GM23338 (cell line): ENCODE measurements around the gene ARL13A. TPM values are rescaled to one million over a fixed set of nuclear protein-coding genes. Genes with fewer than 3 reads are reported as not detected.

Source experiments
- ATAC-seq: fragments of 200-7000 bp; cut with Tn5 transposase; 3 replicates; pipeline ENCODE4 v1.9.1; 2020
- DNase-seq: peaks from one replicate; pipeline ENCODE4 v3.0.0-alpha.2; 2015; ENCODE audit warnings: low spot score
- H2AFZ ChIP-seq: fragments of 200-600 bp; sonication (generic); 2 replicates; pipeline ENCODE4 v1.8.0; 2016; ENCODE audit warnings: antibody characterized with exemption, mild to moderate bottlenecking, moderate library complexity
- H3F3A ChIP-seq: fragments of 200-600 bp; sonication (generic); replicated peaks from 2 replicates; pipeline ENCODE4 v1.8.0; 2017; ENCODE audit warnings: antibody characterized with exemption, mixed run types, low read depth
- H3K27ac ChIP-seq: fragments of 200-600 bp; sonication (generic); 2 replicates; pipeline ENCODE4 v1.6.1; 2016; ENCODE audit warnings: low read depth
- H3K27me3 ChIP-seq: fragments of 200-600 bp; sonication (generic); 2 replicates; pipeline ENCODE4 v1.8.0; 2016; ENCODE audit warnings: mild to moderate bottlenecking, mixed run types, moderate library complexity; ENCODE audit not compliant: insufficient read depth
- H3K36me3 ChIP-seq: fragments of 200-600 bp; sonication (generic); 2 replicates; pipeline ENCODE4 v1.8.0; 2016; ENCODE audit warnings: mild to moderate bottlenecking; ENCODE audit not compliant: insufficient read depth
- H3K4me1 ChIP-seq: fragments of 200-600 bp; sonication (generic); 2 replicates; pipeline ENCODE4 v1.8.0; 2016; ENCODE audit warnings: mild to moderate bottlenecking, moderate library complexity; ENCODE audit not compliant: insufficient read depth
- H3K4me2 ChIP-seq: fragments of 200-600 bp; sonication (generic); 2 replicates; pipeline ENCODE4 v1.7.1; 2017; ENCODE audit warnings: mixed run types
- H3K4me3 ChIP-seq: fragments of 200-600 bp; sonication (generic); 2 replicates; pipeline ENCODE4 v1.6.1; 2016; ENCODE audit warnings: mixed run types
- H3K79me2 ChIP-seq: fragments of 200-600 bp; sonication (generic); replicated peaks from 2 replicates; pipeline ENCODE4 v1.8.0; 2017; ENCODE audit warnings: mild to moderate bottlenecking; ENCODE audit not compliant: insufficient read depth
- H3K9me2 ChIP-seq: fragments of 200-600 bp; sonication (generic); 2 replicates; pipeline ENCODE4 v1.8.0; 2017; ENCODE audit not compliant: insufficient read depth
- H4K20me1 ChIP-seq: fragments of 200-600 bp; sonication (generic); replicated peaks from 2 replicates; pipeline ENCODE4 v1.8.0; 2017; ENCODE audit warnings: mild to moderate bottlenecking; ENCODE audit not compliant: insufficient read depth
- H3K27ac Mint-ChIP-seq: 2 replicates; pipeline ENCODE4 v1.8.0; 2020; ENCODE audit warnings: inconsistent platforms, mild to moderate bottlenecking, moderate library complexity, mixed read lengths
- H3K27me3 Mint-ChIP-seq: 3 replicates; pipeline ENCODE4 v1.8.0; 2022; ENCODE audit warnings: low read depth, mild to moderate bottlenecking, moderate library complexity, mixed read lengths, inconsistent platforms; ENCODE audit not compliant: insufficient read depth, poor library complexity
- H3K36me3 Mint-ChIP-seq: 3 replicates; pipeline ENCODE4 v1.8.0; 2021; ENCODE audit warnings: low read depth, mild to moderate bottlenecking, inconsistent platforms, moderate library complexity, mixed read lengths
- H3K4me1 Mint-ChIP-seq: 3 replicates; pipeline ENCODE4 v1.8.0; 2020; ENCODE audit warnings: mild to moderate bottlenecking, inconsistent platforms, mixed read lengths
- H3K4me3 Mint-ChIP-seq: 3 replicates; pipeline ENCODE4 v1.8.0; 2021; ENCODE audit warnings: moderate library complexity, mild to moderate bottlenecking, inconsistent platforms, mixed read lengths
- H3K9me3 Mint-ChIP-seq: 3 replicates; pipeline ENCODE4 v1.8.0; 2020; ENCODE audit warnings: moderate library complexity, mild to moderate bottlenecking, inconsistent platforms, mixed read lengths
- CTCF ChIP-seq, 2 experiments: fragments of 200-600 bp in 1 of 2; sonication (generic) in 1 of 2; conservative IDR thresholded peaks; 2 replicates each; pipeline versions ENCODE4 v1.5.1 to v1.6.1; 2016 to 2017; ENCODE audit warnings: antibody characterized with exemption in 2 of 2, low read depth in 2 of 2, mild to moderate bottlenecking in 2 of 2, moderate library complexity in 1 of 2
- EZH2phosphoT487 ChIP-seq: fragments of 200-600 bp; sonication (generic); IDR thresholded peaks from one replicate; pipeline ENCODE4 v1.8.1; 2018; ENCODE audit warnings: antibody characterized with exemption; ENCODE audit not compliant: unreplicated experiment
- JUNB ChIP-seq: IDR thresholded peaks from one replicate; pipeline ENCODE4 v1.6.1; 2016; ENCODE audit warnings: antibody characterized with exemption; ENCODE audit not compliant: unreplicated experiment
- NANOG ChIP-seq: IDR thresholded peaks from 2 replicates; pipeline ENCODE4 v1.6.1; 2016; ENCODE audit warnings: antibody characterized with exemption, borderline replicate concordance
- POLR2AphosphoS5 ChIP-seq: IDR thresholded peaks from 2 replicates; pipeline ENCODE4 v1.6.1; 2016; ENCODE audit warnings: antibody characterized with exemption, low read depth
- ZNF331 ChIP-seq: fragments of 250-450 bp; sonication (Bioruptor Pico); IDR thresholded peaks from 2 replicates; pipeline ENCODE4 v1.5.0; 2020; ENCODE audit warnings: low read depth, mild to moderate bottlenecking, moderate library complexity
- polyA plus RNA-seq: library from polyadenylated mRNA; unstranded; fragments of >200 nt; fragmentation: Nextera tagmentation; extraction: Ambion mirVana; gene quantifications from 2 replicates; pipeline ENCODE4 v1.2.1, GENCODE V29; 2016
- total RNA-seq: library from RNA; depleted of rRNA; stranded (reverse); fragments of >200 nt; shearing (Covaris generic); gene quantifications from 2 replicates; pipeline ENCODE4 v1.2.3, GENCODE V29; 2014
- TF ChIP-seq, protein P1 (sequence below): IDR thresholded peaks from 2 replicates; pipeline ENCODE4 v1.6.1; 2016; ENCODE audit warnings: antibody characterized with exemption
- TF ChIP-seq, protein P2 (sequence below): IDR thresholded peaks from one replicate; pipeline ENCODE4 v1.6.1; 2018; ENCODE audit warnings: antibody characterized with exemption; ENCODE audit not compliant: unreplicated experiment

The ARL13A gene
- total and polyA plus RNA-seq, 2 experiments from 2014 or later = not detected

GRCh38 chrX:100962811-100963210 lies 6.7 kb upstream of the ARL13A start:
- H3K9me2 ChIP-seq = no peaks in the 10 kb centered on the region
- TF ChIP-seq POLR2AphosphoS5 = no peak
- no peak for TF ChIP-seq EZH2phosphoT487
- TF ChIP-seq, protein P1, sequence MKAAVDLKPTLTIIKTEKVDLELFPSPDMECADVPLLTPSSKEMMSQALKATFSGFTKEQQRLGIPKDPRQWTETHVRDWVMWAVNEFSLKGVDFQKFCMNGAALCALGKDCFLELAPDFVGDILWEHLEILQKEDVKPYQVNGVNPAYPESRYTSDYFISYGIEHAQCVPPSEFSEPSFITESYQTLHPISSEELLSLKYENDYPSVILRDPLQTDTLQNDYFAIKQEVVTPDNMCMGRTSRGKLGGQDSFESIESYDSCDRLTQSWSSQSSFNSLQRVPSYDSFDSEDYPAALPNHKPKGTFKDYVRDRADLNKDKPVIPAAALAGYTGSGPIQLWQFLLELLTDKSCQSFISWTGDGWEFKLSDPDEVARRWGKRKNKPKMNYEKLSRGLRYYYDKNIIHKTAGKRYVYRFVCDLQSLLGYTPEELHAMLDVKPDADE = no peak
- TF ChIP-seq, protein P2, sequence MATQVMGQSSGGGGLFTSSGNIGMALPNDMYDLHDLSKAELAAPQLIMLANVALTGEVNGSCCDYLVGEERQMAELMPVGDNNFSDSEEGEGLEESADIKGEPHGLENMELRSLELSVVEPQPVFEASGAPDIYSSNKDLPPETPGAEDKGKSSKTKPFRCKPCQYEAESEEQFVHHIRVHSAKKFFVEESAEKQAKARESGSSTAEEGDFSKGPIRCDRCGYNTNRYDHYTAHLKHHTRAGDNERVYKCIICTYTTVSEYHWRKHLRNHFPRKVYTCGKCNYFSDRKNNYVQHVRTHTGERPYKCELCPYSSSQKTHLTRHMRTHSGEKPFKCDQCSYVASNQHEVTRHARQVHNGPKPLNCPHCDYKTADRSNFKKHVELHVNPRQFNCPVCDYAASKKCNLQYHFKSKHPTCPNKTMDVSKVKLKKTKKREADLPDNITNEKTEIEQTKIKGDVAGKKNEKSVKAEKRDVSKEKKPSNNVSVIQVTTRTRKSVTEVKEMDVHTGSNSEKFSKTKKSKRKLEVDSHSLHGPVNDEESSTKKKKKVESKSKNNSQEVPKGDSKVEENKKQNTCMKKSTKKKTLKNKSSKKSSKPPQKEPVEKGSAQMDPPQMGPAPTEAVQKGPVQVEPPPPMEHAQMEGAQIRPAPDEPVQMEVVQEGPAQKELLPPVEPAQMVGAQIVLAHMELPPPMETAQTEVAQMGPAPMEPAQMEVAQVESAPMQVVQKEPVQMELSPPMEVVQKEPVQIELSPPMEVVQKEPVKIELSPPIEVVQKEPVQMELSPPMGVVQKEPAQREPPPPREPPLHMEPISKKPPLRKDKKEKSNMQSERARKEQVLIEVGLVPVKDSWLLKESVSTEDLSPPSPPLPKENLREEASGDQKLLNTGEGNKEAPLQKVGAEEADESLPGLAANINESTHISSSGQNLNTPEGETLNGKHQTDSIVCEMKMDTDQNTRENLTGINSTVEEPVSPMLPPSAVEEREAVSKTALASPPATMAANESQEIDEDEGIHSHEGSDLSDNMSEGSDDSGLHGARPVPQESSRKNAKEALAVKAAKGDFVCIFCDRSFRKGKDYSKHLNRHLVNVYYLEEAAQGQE = no peak
- TF ChIP-seq CTCF (conservative IDR thresholded peaks at IDR 0.05; ENCODE audit: low read depth in 2 of 2) = no peak
- peaks cover 2% of the 10 kb centered on the region for H3K27me3 Mint-ChIP-seq
- DNase-seq (no peak), ATAC-seq (no peak)
- no peaks in the 10 kb centered on the region for H3F3A ChIP-seq
- H3K4me2 ChIP-seq = no peak overlapping the region
- H3K27me3 ChIP-seq = no peaks in the 10 kb centered on the region
- H3K27ac Mint-ChIP-seq = no peak overlapping the region
- no peak overlapping the region for H3K4me3 ChIP-seq
- H3K36me3 Mint-ChIP-seq = no peaks in the 10 kb centered on the region
- no peak overlapping the region for H3K27ac ChIP-seq
- no peak overlapping the region for H2AFZ ChIP-seq
- no peaks in the 10 kb centered on the region for H3K4me1 ChIP-seq
- H3K4me1 Mint-ChIP-seq = no peaks in the 10 kb centered on the region
- H3K36me3 ChIP-seq = no peaks in the 10 kb centered on the region
- no peak overlapping the region for H3K4me3 Mint-ChIP-seq
- no peaks in the 10 kb centered on the region for H3K9me3 Mint-ChIP-seq
- H4K20me1 ChIP-seq = no peaks in the 10 kb centered on the region
- no peaks in the 10 kb centered on the region for H3K79me2 ChIP-seq

DNA sequence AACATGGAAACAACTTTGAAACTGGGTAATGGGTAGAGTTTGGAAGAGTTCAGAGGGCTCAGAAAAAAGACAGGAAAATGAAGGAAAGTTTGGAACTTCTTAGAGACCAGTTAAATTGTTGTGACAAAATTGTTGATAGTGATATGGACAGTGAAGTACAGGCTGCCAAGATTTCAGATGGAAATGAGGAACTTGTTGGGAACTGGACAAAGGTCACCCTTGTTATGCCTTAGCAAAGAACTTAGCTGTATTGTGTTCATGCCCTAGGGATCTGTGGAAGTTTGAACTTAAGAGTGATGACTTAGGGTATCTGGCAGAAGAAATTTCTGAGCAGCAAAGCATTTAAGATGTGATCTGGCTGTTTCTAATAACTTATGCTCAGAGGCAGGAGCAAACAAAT lies 5.1 kb upstream of the ARL13A start:
- no peak overlapping the region for H2AFZ ChIP-seq
- no peaks in the 10 kb centered on the region for H3K4me1 Mint-ChIP-seq
- no peaks in the 10 kb centered on the region for H3K36me3 ChIP-seq
- no peak overlapping the region for H3K4me2 ChIP-seq
- DNase-seq (no peak), ATAC-seq (no peak)
- no peaks in the 10 kb centered on the region for H3K27me3 ChIP-seq
- no peak overlapping the region for H3K4me3 Mint-ChIP-seq
- H3K27ac Mint-ChIP-seq = no peak overlapping the region
- H3K36me3 Mint-ChIP-seq = no peaks in the 10 kb centered on the region
- H3K27ac ChIP-seq = no peak overlapping the region
- no peaks in the 10 kb centered on the region for H3K9me3 Mint-ChIP-seq
- no peaks in the 10 kb centered on the region for H4K20me1 ChIP-seq
- no peaks in the 10 kb centered on the region for H3K9me2 ChIP-seq
- H3K79me2 ChIP-seq = no peaks in the 10 kb centered on the region
- peaks cover 2% of the 10 kb centered on the region for H3K27me3 Mint-ChIP-seq
- no peaks in the 10 kb centered on the region for H3K4me1 ChIP-seq
- no peak overlapping the region for H3K4me3 ChIP-seq
- no peaks in the 10 kb centered on the region for H3F3A ChIP-seq
- TF ChIP-seq ZNF331 (CRISPR knock-in tag) = no peak
- TF ChIP-seq JUNB = no peak
- no peak for TF ChIP-seq EZH2phosphoT487
- no peak for TF ChIP-seq CTCF (conservative IDR thresholded peaks at IDR 0.05; ENCODE audit: low read depth in 2 of 2)
- no peak for TF ChIP-seq NANOG
